Measurements from ENCODE around the gene SFR1. TPM values are rescaled to one million over a fixed set of nuclear protein-coding genes. Genes with fewer than 3 reads are reported as not detected.

SFR1 gene
- total and polyA plus RNA-seq, 3 experiments from 2014 or later: 13.6 to 15.5 (median 13.7) TPM

- no peaks in the 10 kb centered on the region for H3K27me3 ChIP-seq (ENCODE audit: insufficient read depth, low read length, poor library complexity, severe bottlenecking)
- POLR2A ChIA-PET: no interaction called here
- Mint-ChIP-seq H3K36me3 (peaks cover 0 to 7% (median 0%) of the 10 kb centered on the region in 3 donors), H3K9me3 (peaks cover 0 to 3% (median 0%) of the 10 kb centered on the region in 5 donors), H3K4me3 (no peak overlapping the region), H3K4me1 (no peaks in the 10 kb centered on the region), H3K27ac (no peak overlapping the region), H3K27me3 (peaks cover 5 to 27% of the 10 kb centered on the region in 2 donors)
- H3K36me3 ChIP-seq (ENCODE audit: insufficient read depth, low read length): no peaks in the 10 kb centered on the region
- H3K27ac ChIP-seq (ENCODE audit: low read depth, low read length): no peak overlapping the region
- H3K9me3 ChIP-seq (ENCODE audit: low read length): no peaks in the 10 kb centered on the region
- H3K4me3 ChIP-seq (ENCODE audit: low read length): no peak overlapping the region
- no peak for DNase-seq
- no peaks in the 10 kb centered on the region for H3K4me1 ChIP-seq (ENCODE audit: insufficient read depth, low read length)
- CTCF ChIA-PET: interaction anchor here (1.6 kb wide), 1 partner anchor 23 kb away, joined by 3 read pairs; no protein-coding TSS in a partner anchor
These were observed 22.7 kb upstream of the SFR1 start for GRCh38 chr10:104099269-104099668.

GRCh38 chr10:104099941-104100340, 22.0 kb upstream of the SFR1 start:
- Histone ChIP-seq H3K27me3 (ENCODE audit: insufficient read depth, low read length, poor library complexity, severe bottlenecking) (no peaks in the 10 kb centered on the region), H3K27ac (ENCODE audit: low read depth, low read length) (no peak overlapping the region), H3K36me3 (ENCODE audit: insufficient read depth, low read length) (no peaks in the 10 kb centered on the region), H3K4me3 (ENCODE audit: low read length) (no peak overlapping the region), H3K9me3 (ENCODE audit: low read length) (no peaks in the 10 kb centered on the region), H3K4me1 (ENCODE audit: insufficient read depth, low read length) (no peaks in the 10 kb centered on the region)
- peaks cover 0 to 3% (median 0%) of the 10 kb centered on the region in 5 donors for H3K9me3 Mint-ChIP-seq
- DNase-seq: no peak
- ChIA-PET CTCF (interaction anchor here (1.0 to 1.6 kb wide), 2 partner anchors 21 to 23 kb away, joined by 3 read pairs; no protein-coding TSS in a partner anchor), POLR2A (no interaction called here)
- H3K27me3 Mint-ChIP-seq: peaks cover 4 to 27% of the 10 kb centered on the region in 2 donors
- peaks cover 0 to 7% (median 0%) of the 10 kb centered on the region in 3 donors for H3K36me3 Mint-ChIP-seq
- H3K27ac Mint-ChIP-seq: no peak overlapping the region
- no peaks in the 10 kb centered on the region for H3K4me1 Mint-ChIP-seq
- H3K4me3 Mint-ChIP-seq: peak overlapping the region in 1 of 7 donors; percentile 18

GRCh38 chr10:104100795-104101194, 21.2 kb upstream of the SFR1 start:
- Histone ChIP-seq H3K9me3 (ENCODE audit: low read length) (no peaks in the 10 kb centered on the region), H3K27me3 (ENCODE audit: insufficient read depth, low read length, poor library complexity, severe bottlenecking) (no peaks in the 10 kb centered on the region), H3K4me3 (ENCODE audit: low read length) (no peak overlapping the region), H3K4me1 (ENCODE audit: insufficient read depth, low read length) (no peaks in the 10 kb centered on the region), H3K27ac (ENCODE audit: low read depth, low read length) (no peak overlapping the region), H3K36me3 (ENCODE audit: insufficient read depth, low read length) (no peaks in the 10 kb centered on the region)
- DNase-seq: no peak
- H3K27ac Mint-ChIP-seq: no peak overlapping the region
- H3K4me1 Mint-ChIP-seq: no peaks in the 10 kb centered on the region
- peaks cover 0 to 3% (median 0%) of the 10 kb centered on the region in 5 donors for H3K9me3 Mint-ChIP-seq
- peaks cover 0 to 7% (median 0%) of the 10 kb centered on the region in 3 donors for H3K36me3 Mint-ChIP-seq
- no peak overlapping the region for H3K4me3 Mint-ChIP-seq
- ChIA-PET CTCF (interaction anchor here (1.0 to 1.6 kb wide), 2 partner anchors 21 to 22 kb away, joined by 3 read pairs; no protein-coding TSS in a partner anchor), POLR2A (no interaction called here)
- H3K27me3 Mint-ChIP-seq: peaks cover 4 to 27% of the 10 kb centered on the region in 2 donors

- Histone ChIP-seq H3K36me3 (ENCODE audit: insufficient read depth, low read length) (no peaks in the 10 kb centered on the region), H3K4me3 (ENCODE audit: low read length) (no peak overlapping the region), H3K27me3 (ENCODE audit: insufficient read depth, low read length, poor library complexity, severe bottlenecking) (no peaks in the 10 kb centered on the region), H3K9me3 (ENCODE audit: low read length) (no peaks in the 10 kb centered on the region), H3K27ac (ENCODE audit: low read depth, low read length) (no peak overlapping the region), H3K4me1 (ENCODE audit: insufficient read depth, low read length) (no peaks in the 10 kb centered on the region)
- Mint-ChIP-seq H3K9me3 (peaks cover 0 to 2% (median 0%) of the 10 kb centered on the region in 5 donors), H3K27ac (no peak overlapping the region), H3K36me3 (peaks cover 0 to 2% (median 0%) of the 10 kb centered on the region in 3 donors), H3K4me1 (no peaks in the 10 kb centered on the region), H3K27me3 (peaks cover 4 to 21% of the 10 kb centered on the region in 2 donors), H3K4me3 (no peak overlapping the region)
- ChIA-PET POLR2A (no interaction called here), CTCF (no interaction called here)
- no peak for DNase-seq
These were observed 20.1 kb upstream of the SFR1 start for GRCh38 chr10:104101902-104102301.

- Histone ChIP-seq H3K4me3 (ENCODE audit: low read length) (no peak overlapping the region), H3K27me3 (ENCODE audit: insufficient read depth, low read length, poor library complexity, severe bottlenecking) (no peaks in the 10 kb centered on the region), H3K9me3 (ENCODE audit: low read length) (no peaks in the 10 kb centered on the region), H3K4me1 (ENCODE audit: insufficient read depth, low read length) (no peaks in the 10 kb centered on the region), H3K27ac (ENCODE audit: low read depth, low read length) (no peak overlapping the region), H3K36me3 (ENCODE audit: insufficient read depth, low read length) (no peaks in the 10 kb centered on the region)
- no peaks in the 10 kb centered on the region for H3K4me1 Mint-ChIP-seq
- H3K4me3 Mint-ChIP-seq: no peak overlapping the region
- H3K27ac Mint-ChIP-seq: no peak overlapping the region
- H3K9me3 Mint-ChIP-seq: no peaks in the 10 kb centered on the region
- peaks cover 2 to 7% of the 10 kb centered on the region in 2 donors for H3K27me3 Mint-ChIP-seq
- DNase-seq: no peak
- CTCF ChIA-PET: no interaction called here
- H3K36me3 Mint-ChIP-seq: no peaks in the 10 kb centered on the region
- POLR2A ChIA-PET: no interaction called here
These were observed 18.0 kb upstream of the SFR1 start for GRCh38 chr10:104103956-104104355.

GRCh38 chr10:104104418-104104817, 17.6 kb upstream of the SFR1 start:
- no peak for DNase-seq
- no peak overlapping the region for H3K4me3 ChIP-seq (ENCODE audit: low read length)
- H3K4me1 Mint-ChIP-seq: no peaks in the 10 kb centered on the region
- ChIA-PET CTCF (no interaction called here), POLR2A (no interaction called here)
- H3K4me3 Mint-ChIP-seq: no peak overlapping the region
- peaks cover 2 to 4% of the 10 kb centered on the region in 2 donors for H3K27me3 Mint-ChIP-seq
- no peaks in the 10 kb centered on the region for H3K36me3 ChIP-seq (ENCODE audit: insufficient read depth, low read length)
- peak overlapping the region in 1 of 8 donors; percentile 53 for H3K27ac Mint-ChIP-seq
- no peaks in the 10 kb centered on the region for H3K27me3 ChIP-seq (ENCODE audit: insufficient read depth, low read length, poor library complexity, severe bottlenecking)
- H3K4me1 ChIP-seq (ENCODE audit: insufficient read depth, low read length): no peaks in the 10 kb centered on the region
- no peaks in the 10 kb centered on the region for H3K36me3 Mint-ChIP-seq
- no peaks in the 10 kb centered on the region for H3K9me3 Mint-ChIP-seq
- no peaks in the 10 kb centered on the region for H3K9me3 ChIP-seq (ENCODE audit: low read length)
- H3K27ac ChIP-seq (ENCODE audit: low read depth, low read length): no peak overlapping the region

- CTCF ChIA-PET: no interaction called here
- Mint-ChIP-seq H3K27me3 (peaks cover 3 to 10% of the 10 kb centered on the region in 2 donors), H3K27ac (no peak overlapping the region)
These were observed 17.0 kb upstream of the SFR1 start for GRCh38 chr10:104104926-104105325.

GRCh38 chr10:104109908-104110662, 11.9 kb upstream of the SFR1 start:
- Mint-ChIP-seq H3K27ac (no peak overlapping the region), H3K9me3 (no peaks in the 10 kb centered on the region), H3K4me1 (no peaks in the 10 kb centered on the region), H3K27me3 (peaks cover 11 to 32% of the 10 kb centered on the region in 2 donors), H3K36me3 (peaks cover 0 to 2% (median 0%) of the 10 kb centered on the region in 3 donors), H3K4me3 (no peak overlapping the region)
- Histone ChIP-seq H3K27ac (ENCODE audit: low read depth, low read length) (no peak overlapping the region), H3K36me3 (ENCODE audit: insufficient read depth, low read length) (no peaks in the 10 kb centered on the region), H3K4me3 (ENCODE audit: low read length) (no peak overlapping the region), H3K4me1 (ENCODE audit: insufficient read depth, low read length) (no peaks in the 10 kb centered on the region), H3K9me3 (ENCODE audit: low read length) (no peaks in the 10 kb centered on the region), H3K27me3 (ENCODE audit: insufficient read depth, low read length, poor library complexity, severe bottlenecking) (no peaks in the 10 kb centered on the region)
- DNase-seq: no peak
- ChIA-PET CTCF (interaction anchor here (1.0 to 1.4 kb wide), 2 partner anchors 11 to 12 kb away, joined by 3 to 9 read pairs; partner anchors contain the start of gene SFR1), POLR2A (interaction anchor here (0.5 kb wide), 1 partner anchor 31 kb away, joined by 3 read pairs; no protein-coding TSS in a partner anchor)

More at GRCh38 chr10:104104926-104105325, 17.0 kb upstream of the SFR1 start:
- Mint-ChIP-seq H3K9me3 (no peaks in the 10 kb centered on the region), H3K4me3 (no peak overlapping the region), H3K4me1 (no peaks in the 10 kb centered on the region), H3K36me3 (no peaks in the 10 kb centered on the region)
- no peak for DNase-seq
- H3K4me1 ChIP-seq (ENCODE audit: insufficient read depth, low read length): no peaks in the 10 kb centered on the region
- no peaks in the 10 kb centered on the region for H3K9me3 ChIP-seq (ENCODE audit: low read length)
- H3K27me3 ChIP-seq (ENCODE audit: insufficient read depth, low read length, poor library complexity, severe bottlenecking): no peaks in the 10 kb centered on the region
- H3K4me3 ChIP-seq (ENCODE audit: low read length): no peak overlapping the region
- POLR2A ChIA-PET: no interaction called here
- no peak overlapping the region for H3K27ac ChIP-seq (ENCODE audit: low read depth, low read length)
- H3K36me3 ChIP-seq (ENCODE audit: insufficient read depth, low read length): no peaks in the 10 kb centered on the region

Measured in CD8-positive, alpha-beta memory T cell (primary cell).